ENCODE data around the gene RFX4.
"Not testable (repeated sequence)": the region's sequence is repeated elsewhere in the genome, so short reads cannot be mapped to it uniquely, and the experiment has no call there.

RFX4 gene

GRCh38 chr12:106685381-106685780 lies 102.6 kb downstream of the RFX4 start:
- in situ Hi-C loops (cut with MboI; ENCODE audit: low sequenced_read_pairs) = no loop called here

DNA sequence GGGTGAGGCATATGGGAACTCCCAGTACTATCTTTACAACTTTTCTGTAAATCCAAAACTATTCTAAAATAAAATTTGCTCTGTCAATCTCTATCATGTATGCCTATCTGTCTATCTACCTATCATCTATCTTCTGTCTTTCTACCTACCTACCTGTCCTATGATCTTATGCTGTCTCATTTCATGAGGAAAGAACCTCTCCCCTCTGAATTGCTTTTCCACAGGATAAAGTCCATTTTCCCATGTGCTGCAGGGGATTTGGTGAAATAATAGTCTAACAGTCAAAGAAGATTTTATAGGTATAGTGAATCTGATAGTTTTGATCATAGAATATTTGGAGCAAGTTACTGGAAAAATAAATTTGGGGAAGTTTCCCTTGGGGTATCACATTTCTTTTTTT lies 104.9 kb downstream of the RFX4 start:
- in situ Hi-C loops (cut with MboI; ENCODE audit: low sequenced_read_pairs) = no loop called here

- in situ Hi-C loops (cut with MboI; ENCODE audit: low sequenced_read_pairs) = no loop called here
These were observed 107.9 kb downstream of the RFX4 start for GRCh38 chr12:106690569-106691305.

GRCh38 chr12:106692033-106692432 lies 109.2 kb downstream of the RFX4 start:
- in situ Hi-C loops (cut with MboI; ENCODE audit: low sequenced_read_pairs) = not testable (repeated sequence)

DNA sequence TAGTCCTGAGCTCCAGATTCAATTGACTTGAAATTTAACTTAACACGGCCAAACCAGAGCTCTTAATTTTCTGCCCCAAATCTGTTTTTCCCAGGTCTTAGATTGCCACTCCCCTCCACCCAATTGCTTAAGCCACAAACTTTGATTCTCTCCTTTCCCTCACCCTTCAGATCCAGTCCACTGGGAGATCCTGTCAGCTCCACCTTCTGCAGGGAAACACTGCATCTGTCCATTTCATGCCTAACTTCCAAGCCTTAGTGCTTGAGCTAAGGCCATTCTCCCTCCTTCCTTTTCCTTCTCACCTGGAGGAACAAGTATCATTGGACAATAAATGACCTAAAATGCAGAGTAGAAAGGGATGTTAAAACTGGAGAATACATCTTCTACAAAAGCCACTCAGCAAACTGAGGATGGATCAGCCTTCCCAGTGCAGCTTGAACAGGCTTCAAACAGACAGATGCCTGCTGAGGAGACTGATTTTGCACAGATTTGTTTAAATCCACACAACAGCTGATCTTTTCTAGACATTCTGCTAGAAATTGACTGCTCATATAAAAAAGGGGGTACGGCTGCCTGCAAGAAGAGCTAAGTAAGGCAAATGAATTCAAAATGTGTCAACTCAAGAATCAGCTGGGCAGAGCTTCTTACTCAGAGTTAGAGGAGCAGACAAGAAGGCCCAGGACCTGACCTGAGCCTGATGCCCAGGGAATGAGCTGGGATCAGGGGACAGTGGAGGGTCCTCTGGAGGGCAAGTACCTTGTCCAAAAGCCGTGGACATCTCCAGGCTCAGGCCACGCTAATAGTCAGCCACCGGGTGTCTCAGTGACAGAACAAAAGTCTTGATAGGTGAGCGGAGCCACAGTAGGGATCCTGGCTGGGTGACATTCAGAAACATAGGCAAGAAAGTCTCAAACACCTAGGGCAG lies 110.4 kb downstream of the RFX4 start:
- in situ Hi-C loops (cut with MboI; ENCODE audit: low sequenced_read_pairs) = no loop called here

GRCh38 chr12:106696071-106696470 lies 113.3 kb downstream of the RFX4 start:
- in situ Hi-C loops (cut with MboI; ENCODE audit: low sequenced_read_pairs) = no loop called here

GRCh38 chr12:106696681-106697417 lies 114.0 kb downstream of the RFX4 start:
- in situ Hi-C loops (cut with MboI; ENCODE audit: low sequenced_read_pairs) = no loop called here

DNA sequence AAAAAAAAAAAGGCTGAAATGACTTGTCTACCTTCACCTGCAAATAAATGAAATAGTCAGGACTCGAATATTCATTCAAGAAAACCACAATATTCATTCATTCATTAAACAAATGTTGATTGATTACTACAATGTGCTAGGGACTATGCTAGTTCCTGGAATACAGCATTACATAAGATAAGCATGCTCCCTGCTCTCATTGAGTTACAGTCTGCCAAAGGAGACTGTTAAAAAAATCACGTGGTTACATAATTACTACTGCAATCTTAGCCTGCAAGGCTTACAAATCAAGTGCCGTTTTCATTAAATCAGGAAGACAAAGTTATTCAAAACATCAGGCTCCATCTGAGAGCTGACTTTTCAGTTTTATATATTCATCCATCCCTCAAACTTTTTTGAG lies 121.3 kb downstream of the RFX4 start:
- in situ Hi-C loops (cut with MboI; ENCODE audit: low sequenced_read_pairs) = no loop called here

DNA sequence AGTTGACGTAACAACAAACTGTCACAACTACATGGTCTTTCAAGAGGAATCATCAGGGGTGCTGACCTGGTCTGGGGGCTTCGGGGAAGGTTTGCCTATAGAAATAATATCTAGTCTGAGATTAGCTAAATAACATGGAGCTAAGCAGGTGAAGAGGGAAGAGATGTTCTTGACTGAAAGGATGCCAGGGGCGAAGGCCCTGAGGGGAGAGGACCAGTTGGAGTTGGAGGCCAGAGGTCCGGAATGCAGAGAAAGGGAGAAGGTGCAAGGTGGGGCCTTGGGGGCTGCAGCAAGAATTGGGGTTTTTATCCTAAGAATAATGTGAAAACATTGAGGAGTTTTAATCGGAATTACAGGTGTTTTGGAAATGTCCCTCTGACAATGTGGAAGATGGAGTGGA lies 123.2 kb downstream of the RFX4 start:
- in situ Hi-C loops (cut with MboI; ENCODE audit: low sequenced_read_pairs) = no loop called here

GRCh38 chr12:106709068-106709511 lies 126.3 kb downstream of the RFX4 start:
- in situ Hi-C loops (cut with MboI; ENCODE audit: low sequenced_read_pairs) = no loop called here

GRCh38 chr12:106710143-106710893 lies 127.5 kb downstream of the RFX4 start:
- in situ Hi-C loops (cut with MboI; ENCODE audit: low sequenced_read_pairs) = no loop called here

DNA sequence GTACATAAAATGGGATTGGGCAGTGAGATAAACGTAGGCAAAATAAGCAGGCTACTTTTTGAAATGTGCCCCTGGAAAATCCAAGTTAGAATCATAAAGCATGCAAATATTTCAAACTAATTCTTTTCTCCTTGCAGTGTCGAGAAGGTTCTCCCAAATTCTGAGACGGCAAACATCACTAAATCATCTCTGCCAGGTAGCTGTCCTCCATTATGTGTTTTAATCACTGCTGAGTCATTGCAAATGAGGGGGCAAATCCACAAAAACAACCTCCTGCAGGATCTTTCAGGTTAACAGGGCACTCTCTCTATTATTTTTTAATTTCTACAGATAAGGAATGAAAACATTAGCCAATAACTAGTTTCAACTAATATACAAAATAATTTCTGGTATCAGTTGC lies 128.5 kb downstream of the RFX4 start:
- in situ Hi-C loops (cut with MboI; ENCODE audit: low sequenced_read_pairs) = no loop called here

DNA sequence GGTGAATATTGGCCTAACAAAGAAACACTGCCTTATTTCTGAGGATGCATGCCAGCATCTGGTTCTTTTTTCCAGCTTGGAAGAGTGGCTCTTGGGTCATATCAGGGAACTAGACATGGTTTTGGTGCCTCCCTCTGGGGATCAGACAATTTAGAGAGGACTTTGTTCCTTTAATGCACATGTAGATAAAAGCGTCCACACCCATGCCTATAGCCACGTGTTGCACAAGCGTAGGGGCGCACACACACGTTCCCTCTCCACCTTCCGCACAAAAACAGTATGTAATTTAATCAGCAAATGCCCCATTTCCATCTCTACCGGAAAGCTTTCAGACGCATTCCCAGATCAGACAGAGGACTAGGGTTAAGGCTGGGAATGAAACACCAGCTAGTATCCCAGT lies 130.0 kb downstream of the RFX4 start:
- in situ Hi-C loops (cut with MboI; ENCODE audit: low sequenced_read_pairs) = no loop called here

- in situ Hi-C loops (cut with MboI; ENCODE audit: low sequenced_read_pairs) = no loop called here
These were observed 132.1 kb downstream of the RFX4 start for GRCh38 chr12:106714926-106715325.

- in situ Hi-C loops (cut with MboI; ENCODE audit: low sequenced_read_pairs) = no loop called here
These were observed 132.8 kb downstream of the RFX4 start for GRCh38 chr12:106715582-106715981.

GRCh38 chr12:106717673-106718072 lies 134.9 kb downstream of the RFX4 start:
- in situ Hi-C loops (cut with MboI; ENCODE audit: low sequenced_read_pairs) = no loop called here

DNA sequence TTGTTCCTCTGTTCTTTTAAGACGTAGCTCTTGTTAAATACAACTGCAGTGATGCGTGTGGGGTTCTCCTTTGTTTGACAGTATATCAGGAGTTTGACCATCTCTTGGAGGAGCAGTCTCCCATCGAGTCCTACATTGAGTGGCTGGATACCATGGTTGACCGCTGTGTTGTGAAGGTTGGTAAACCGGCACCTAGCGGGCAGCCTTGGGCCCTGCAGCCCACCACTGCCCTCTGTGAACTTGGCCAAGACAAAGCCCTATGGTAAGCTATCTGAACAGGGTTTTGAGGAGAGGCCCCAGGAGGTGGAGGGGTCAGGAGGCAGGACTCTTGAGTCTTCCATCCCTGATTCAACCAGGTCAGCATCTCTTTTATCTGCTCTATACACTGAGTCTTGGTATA lies 137.1 kb downstream of the RFX4 start:
- in situ Hi-C loops (cut with MboI; ENCODE audit: low sequenced_read_pairs) = no loop called here

GRCh38 chr12:106720696-106721095 lies 137.9 kb downstream of the RFX4 start:
- in situ Hi-C loops (cut with MboI; ENCODE audit: low sequenced_read_pairs) = no loop called here

- in situ Hi-C loops (cut with MboI; ENCODE audit: low sequenced_read_pairs) = no loop called here
These were observed 139.1 kb downstream of the RFX4 start for GRCh38 chr12:106721915-106722314.

DNA sequence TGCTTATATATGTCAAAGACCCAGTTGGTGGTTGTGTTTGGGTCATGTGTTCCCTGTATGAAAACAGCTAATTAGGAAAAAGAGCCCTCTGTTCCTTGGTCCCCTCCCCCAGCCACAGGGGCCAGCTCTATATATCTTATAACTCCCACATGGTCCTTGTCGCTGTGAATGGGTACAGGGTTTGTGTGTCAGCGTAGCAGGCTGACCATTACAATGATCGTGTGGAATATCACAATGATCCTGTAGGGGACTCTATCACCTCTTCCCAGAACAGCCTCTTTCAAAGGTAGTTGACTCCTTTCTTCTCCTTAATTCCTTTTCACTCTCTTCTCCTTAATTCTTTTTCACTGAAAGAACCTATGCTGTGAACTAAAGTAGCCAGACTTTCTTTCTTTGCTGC lies 140.0 kb downstream of the RFX4 start:
- in situ Hi-C loops (cut with MboI; ENCODE audit: low sequenced_read_pairs) = no loop called here

DNA sequence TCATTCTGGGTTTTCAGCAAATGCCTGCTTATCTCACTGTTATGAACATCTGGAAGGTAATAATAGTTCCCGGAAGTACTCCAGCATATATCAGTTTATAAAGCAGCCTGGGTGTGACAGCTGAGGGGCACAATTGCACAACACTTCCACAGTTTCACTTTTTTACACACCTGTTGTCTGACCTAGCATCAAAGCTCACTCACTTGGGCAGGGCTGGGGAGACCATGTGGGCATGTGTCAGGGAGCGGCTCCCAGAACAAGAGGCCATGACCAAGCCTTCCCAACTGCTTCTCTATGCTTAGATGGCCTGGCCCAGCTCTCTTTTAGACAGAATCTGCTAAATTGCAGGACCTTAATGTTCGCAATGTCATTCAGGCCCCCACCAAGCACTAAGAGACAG lies 140.6 kb downstream of the RFX4 start:
- in situ Hi-C loops (cut with MboI; ENCODE audit: low sequenced_read_pairs) = no loop called here

Data from HL-60/S4 treated with retinoic acid at 250 ng/mL for 4 days and 3 days (cell line).